GM12872 (cell line): ENCODE data around the gene AGAP3.

ENCODE experiments used
- CTCF ChIP-seq: IDR thresholded peaks from 3 replicates; pipeline ENCODE4 v1.5.1; 2011; ENCODE audit warnings: low read depth, mild to moderate bottlenecking, low read length, moderate library complexity; ENCODE audit not compliant: insufficient read depth

AGAP3 gene

GRCh38 chr7:151060416-151061212, 25.7 kb upstream of the AGAP3 start:
- peak; percentile 25; the same call in 1 of the 3 replicates for TF ChIP-seq CTCF

GRCh38 chr7:151061213-151062110, 24.8 kb upstream of the AGAP3 start:
- no peak for TF ChIP-seq CTCF

GRCh38 chr7:151062111-151062398, 24.2 kb upstream of the AGAP3 start:
- no peak for TF ChIP-seq CTCF

GRCh38 chr7:151062399-151063211, 23.7 kb upstream of the AGAP3 start:
- TF ChIP-seq CTCF, result no peak

- TF ChIP-seq CTCF, result no peak
These were observed 23.1 kb upstream of the AGAP3 start for GRCh38 chr7:151063212-151063561.

- no peak for TF ChIP-seq CTCF
These were observed 21.8 kb upstream of the AGAP3 start for GRCh38 chr7:151064454-151064853.

- no peak for TF ChIP-seq CTCF
These were observed 21.3 kb upstream of the AGAP3 start for GRCh38 chr7:151064993-151065392.
